Body of pancreas (tissue), 4 donors: ENCODE data around the gene LRRC28. TPM values are rescaled to one million over a fixed set of nuclear protein-coding genes. Genes with fewer than 3 reads are reported as not detected.
A peak's percentile ranks its signal among the peaks of the same experiment; 100 is the strongest.

ENCODE experiments used
- ATAC-seq: fragments of 150-250 bp; one replicate; pipeline ENCODE4 v1.9.1; 2016
- DNase-seq, 4 donors: peaks; one replicate each; pipeline ENCODE4 v3.0.0-alpha.2; 2019
- H3K27ac ChIP-seq, 4 donors: fragments of 200-600 bp; sonication (generic); 1 replicate in 3 of 4; 2 replicates in 1 of 4; pipeline versions ENCODE4 v1.5.1 to v1.6.1; 2016 to 2019; ENCODE audit warnings: mild to moderate bottlenecking in 1 of 4, mixed read lengths in 1 of 4, moderate library complexity in 1 of 4
- H3K27me3 ChIP-seq, 2 donors: fragments of 200-600 bp; sonication (generic); one replicate each; pipeline ENCODE4 v1.6.0; 2016; ENCODE audit warnings: mild to moderate bottlenecking in 1 of 2
- H3K36me3 ChIP-seq, 2 donors: fragments of 200-600 bp; sonication (generic); replicated peaks in 1 of 2; 2 replicates each; pipeline ENCODE4 v1.5.1; 2016; ENCODE audit warnings: low read depth in 2 of 2; ENCODE audit not compliant: insufficient read depth in 1 of 2
- H3K4me1 ChIP-seq: fragments of 200-600 bp; sonication (generic); one replicate; pipeline ENCODE4 v1.6.0; 2016
- H3K4me3 ChIP-seq, 2 donors: fragments of 200-600 bp; sonication (generic); 1 replicate in 1 of 2; 2 replicates in 1 of 2; pipeline ENCODE4 v1.5.1; 2016 to 2019
- H3K9me3 ChIP-seq, 3 donors: fragments of 200-600 bp; sonication (generic); 1 replicate in 2 of 3; 2 replicates in 1 of 3; pipeline ENCODE4 v1.5.1; 2016
- POLR2A ChIP-seq, 3 donors: fragments of 450-650 bp; IDR thresholded peaks; one replicate each; pipeline ENCODE4 v1.6.1; 2016; ENCODE audit warnings: antibody characterized with exemption in 3 of 3, mild to moderate bottlenecking in 2 of 3
- WGBS, 2 donors: methylation state at CpG; one replicate each; pipeline ENCODE4 v1.1.5; 2017; 5-methylcytosine and 5-hydroxymethylcytosine counted together
- intact Hi-C: fragments of 100-400 bp; cut with DNase I; formaldehyde crosslinking; loops from one replicate; pipeline ENCODE4 v1.15.1; 2023
- total RNA-seq, 2 donors: library from RNA; depleted of rRNA; stranded (reverse); fragments of >200 nt; gene quantifications; one replicate each; pipeline ENCODE4 v1.1.0, GENCODE V29; 2016
- TF ChIP-seq, protein P1 (sequence below), 7 experiments: fragments of 450-650 bp in 4 of 7; fragments of 200-600 bp in 3 of 7; sonication (generic) in 3 of 7; IDR thresholded peaks; one replicate each; pipeline ENCODE4 v1.5.1; 2016 to 2019; ENCODE audit warnings: antibody characterized with exemption in 7 of 7

The LRRC28 gene
- total RNA-seq, 2 donors from 2014 or later: 13.0 to 59.3 TPM

- no peak for ATAC-seq
- no peaks in the 10 kb centered on the region for H3K27me3 ChIP-seq
- peak overlapping the region in 3 of 4 donors; percentile 89 to 97 (median 96) for H3K27ac ChIP-seq
- peak overlapping the region in 1 of 2 donors; percentile 47 for H3K4me3 ChIP-seq
- H3K9me3 ChIP-seq: no peaks in the 10 kb centered on the region
- intact Hi-C loops: no loop called here
- TF ChIP-seq POLR2A (IDR thresholded peaks at IDR 0.05): no peak
- TF ChIP-seq, protein P1, sequence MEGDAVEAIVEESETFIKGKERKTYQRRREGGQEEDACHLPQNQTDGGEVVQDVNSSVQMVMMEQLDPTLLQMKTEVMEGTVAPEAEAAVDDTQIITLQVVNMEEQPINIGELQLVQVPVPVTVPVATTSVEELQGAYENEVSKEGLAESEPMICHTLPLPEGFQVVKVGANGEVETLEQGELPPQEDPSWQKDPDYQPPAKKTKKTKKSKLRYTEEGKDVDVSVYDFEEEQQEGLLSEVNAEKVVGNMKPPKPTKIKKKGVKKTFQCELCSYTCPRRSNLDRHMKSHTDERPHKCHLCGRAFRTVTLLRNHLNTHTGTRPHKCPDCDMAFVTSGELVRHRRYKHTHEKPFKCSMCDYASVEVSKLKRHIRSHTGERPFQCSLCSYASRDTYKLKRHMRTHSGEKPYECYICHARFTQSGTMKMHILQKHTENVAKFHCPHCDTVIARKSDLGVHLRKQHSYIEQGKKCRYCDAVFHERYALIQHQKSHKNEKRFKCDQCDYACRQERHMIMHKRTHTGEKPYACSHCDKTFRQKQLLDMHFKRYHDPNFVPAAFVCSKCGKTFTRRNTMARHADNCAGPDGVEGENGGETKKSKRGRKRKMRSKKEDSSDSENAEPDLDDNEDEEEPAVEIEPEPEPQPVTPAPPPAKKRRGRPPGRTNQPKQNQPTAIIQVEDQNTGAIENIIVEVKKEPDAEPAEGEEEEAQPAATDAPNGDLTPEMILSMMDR (IDR thresholded peaks at IDR 0.05): no peak
- H3K36me3 ChIP-seq: no peaks in the 10 kb centered on the region
- no peak for DNase-seq
- WGBS, 2 donors: 16 to 18% methylated on average over 4 of the region's 4 CpGs
- peaks cover 55% of the 10 kb centered on the region for H3K4me1 ChIP-seq
Measured at GRCh38 chr15:99250001-99250400, 1.3 kb upstream of the LRRC28 start.

DNA sequence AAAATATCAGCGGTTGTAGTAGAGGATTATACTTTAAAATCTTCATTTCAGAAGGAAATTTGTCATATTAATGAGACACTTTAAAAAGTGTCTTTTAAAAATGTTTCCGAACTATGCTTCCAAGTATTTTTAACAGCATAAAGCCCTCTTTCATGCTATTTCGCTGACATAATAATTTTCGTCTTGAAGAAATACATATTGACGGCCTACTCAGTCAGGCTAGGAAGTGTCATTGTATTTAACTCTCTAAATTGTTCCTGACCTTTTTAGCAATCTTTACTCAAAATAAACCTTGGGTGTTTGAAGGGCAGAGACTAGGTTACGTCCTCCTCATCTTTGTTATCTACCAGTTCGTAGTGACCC lies 806 bp upstream of the LRRC28 start:
- Histone ChIP-seq H3K27ac (peak overlapping the region; percentile 86 to 97 (median 92)), H3K36me3 (no peaks in the 10 kb centered on the region), H3K9me3 (no peaks in the 10 kb centered on the region), H3K4me3 (peak overlapping the region; percentile 33 to 47), H3K4me1 (peaks cover 56% of the 10 kb centered on the region), H3K27me3 (no peaks in the 10 kb centered on the region)
- intact Hi-C loops: no loop called here
- 4 to 7% methylated on average over 7 of the region's 7 CpGs for WGBS, 2 donors
- no peak for ATAC-seq
- TF ChIP-seq POLR2A (IDR thresholded peaks at IDR 0.05): no peak
- TF ChIP-seq, protein P1 (IDR thresholded peaks at IDR 0.05): no peak
- DNase-seq: no peak

- Histone ChIP-seq H3K9me3 (no peaks in the 10 kb centered on the region), H3K4me1 (peaks cover 51% of the 10 kb centered on the region), H3K4me3 (no peak overlapping the region), H3K27me3 (no peaks in the 10 kb centered on the region), H3K27ac (peak overlapping the region in 3 of 4 donors; percentile 89 to 97 (median 96)), H3K36me3 (no peaks in the 10 kb centered on the region)
- DNase-seq (no peak), ATAC-seq (no peak)
- intact Hi-C loops: no loop called here
- 33 to 34% methylated on average over 7 of the region's 7 CpGs for WGBS, 2 donors
- TF ChIP-seq, protein P1 (IDR thresholded peaks at IDR 0.05): no peak
Measured at GRCh38 chr15:99252326-99252725, 1.0 kb downstream of the LRRC28 start.

GRCh38 chr15:99253381-99254090 lies 2.3 kb downstream of the LRRC28 start:
- intact Hi-C loops: no loop called here
- Histone ChIP-seq H3K4me3 (no peak overlapping the region), H3K27ac (peak overlapping the region in 1 of 4 donors; percentile 49), H3K4me1 (peaks cover 41% of the 10 kb centered on the region), H3K9me3 (no peaks in the 10 kb centered on the region), H3K27me3 (no peaks in the 10 kb centered on the region), H3K36me3 (no peaks in the 10 kb centered on the region)
- TF ChIP-seq, protein P1 (IDR thresholded peaks at IDR 0.05): no peak
- TF ChIP-seq POLR2A (IDR thresholded peaks at IDR 0.05): no peak
- DNase-seq: no peak
- ATAC-seq: no peak
- WGBS, 2 donors: 89 to 98% methylated on average over 6 of the region's 6 CpGs
